ENCODE measurements around the gene TNFRSF13B.
"Not testable (repeated sequence)": the region's sequence is repeated elsewhere in the genome, so short reads cannot be mapped to it uniquely, and the experiment has no call there.

TNFRSF13B gene

DNA sequence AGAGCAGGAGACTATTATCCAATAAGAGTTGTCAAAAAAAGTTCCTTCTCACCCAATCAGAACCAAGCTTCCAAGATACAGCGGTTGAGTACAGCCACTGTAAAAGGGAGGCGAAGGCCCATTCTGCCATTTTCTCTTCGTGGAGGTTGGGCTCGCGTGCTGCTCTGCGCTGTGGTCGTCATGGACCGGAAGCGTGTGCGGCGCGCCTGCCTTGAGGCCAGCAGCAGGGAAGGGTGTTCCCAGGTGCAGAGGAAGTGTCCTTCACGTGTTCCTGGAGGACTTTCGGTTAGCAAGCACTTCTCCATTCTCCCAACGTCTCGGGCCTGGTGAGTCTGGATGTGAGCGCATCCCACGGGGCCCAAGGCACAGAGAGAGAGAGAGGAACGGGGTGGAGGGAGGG, 78.4 kb downstream of the TNFRSF13B start:
- CTCF ChIA-PET; H3K27ac ChIP-seq (ENCODE audit: insufficient read depth in 1 of 2, low read depth in 1 of 2, low read length in 2 of 2, poor library complexity in 1 of 2, severe bottlenecking in 2 of 2); H3K4me3 ChIP-seq (ENCODE audit: control insufficient read depth in 1 of 7, extremely low read depth in 1 of 7, insufficient read depth in 4 of 7, low read depth in 2 of 7, low read length in 6 of 7); H3K9me3 ChIP-seq (ENCODE audit: control extremely low read depth in 1 of 5, control insufficient read depth in 4 of 5, insufficient read depth in 2 of 5, low read depth in 1 of 5, low read length in 4 of 5); H3K27me3 ChIP-seq (replicated peaks in 2 of 5; ENCODE audit: control insufficient read depth in 4 of 5, insufficient read depth in 5 of 5, low read length in 4 of 5); POLR2A ChIA-PET; H3K4me1 ChIP-seq (ENCODE audit: control extremely low read depth in 1 of 4, control insufficient read depth in 4 of 4, insufficient read depth in 4 of 4, low read length in 3 of 4); H3K36me3 ChIP-seq (ENCODE audit: control insufficient read depth in 4 of 4, insufficient read depth in 4 of 4, low read length in 3 of 4); DNase-seq: not testable (repeated sequence)
- WGBS (ENCODE audit: insufficient coverage), result 97% methylated on average over 16 of the region's 19 CpGs

DNA sequence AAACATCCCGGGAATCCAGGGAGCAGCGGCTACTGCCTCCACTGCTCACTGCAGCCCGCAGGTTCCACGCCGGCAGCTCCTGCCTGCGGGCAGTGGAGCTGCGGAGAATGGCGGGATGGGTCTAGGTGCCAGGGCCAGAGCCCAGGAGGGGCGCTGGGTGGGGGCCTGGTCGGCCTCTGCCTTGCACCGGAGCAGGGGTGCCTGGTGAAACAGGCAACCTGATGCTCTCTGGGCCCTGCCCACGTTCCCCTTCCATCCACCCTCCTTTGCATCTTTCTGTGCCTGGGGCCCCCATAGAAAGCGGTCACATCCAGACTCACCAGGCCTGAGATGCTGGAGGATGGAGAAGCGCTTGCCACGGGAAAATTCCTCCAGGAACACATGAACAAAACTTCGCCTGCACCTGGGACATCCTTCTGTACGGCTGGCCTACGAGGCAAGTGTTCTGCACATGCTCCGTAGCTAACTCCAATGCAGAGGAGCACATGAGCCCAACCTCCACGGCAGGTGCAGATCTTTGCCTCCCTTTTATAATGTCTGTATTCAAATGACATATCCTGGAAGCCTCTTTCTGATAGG, 79.0 kb downstream of the TNFRSF13B start:
- CTCF ChIA-PET; DNase-seq; H3K9me3 ChIP-seq (ENCODE audit: control extremely low read depth in 1 of 5, control insufficient read depth in 4 of 5, insufficient read depth in 2 of 5, low read depth in 1 of 5, low read length in 4 of 5); H3K4me3 ChIP-seq (ENCODE audit: control insufficient read depth in 1 of 7, extremely low read depth in 1 of 7, insufficient read depth in 4 of 7, low read depth in 2 of 7, low read length in 6 of 7); H3K27me3 ChIP-seq (replicated peaks in 2 of 5; ENCODE audit: control insufficient read depth in 4 of 5, insufficient read depth in 5 of 5, low read length in 4 of 5); POLR2A ChIA-PET; H3K27ac ChIP-seq (ENCODE audit: insufficient read depth in 1 of 2, low read depth in 1 of 2, low read length in 2 of 2, poor library complexity in 1 of 2, severe bottlenecking in 2 of 2); H3K36me3 ChIP-seq (ENCODE audit: control insufficient read depth in 4 of 4, insufficient read depth in 4 of 4, low read length in 3 of 4); H3K4me1 ChIP-seq (ENCODE audit: control extremely low read depth in 1 of 4, control insufficient read depth in 4 of 4, insufficient read depth in 4 of 4, low read length in 3 of 4): not testable (repeated sequence)
- WGBS (ENCODE audit: insufficient coverage), result 98% methylated on average over 6 of the region's 20 CpGs

DNA sequence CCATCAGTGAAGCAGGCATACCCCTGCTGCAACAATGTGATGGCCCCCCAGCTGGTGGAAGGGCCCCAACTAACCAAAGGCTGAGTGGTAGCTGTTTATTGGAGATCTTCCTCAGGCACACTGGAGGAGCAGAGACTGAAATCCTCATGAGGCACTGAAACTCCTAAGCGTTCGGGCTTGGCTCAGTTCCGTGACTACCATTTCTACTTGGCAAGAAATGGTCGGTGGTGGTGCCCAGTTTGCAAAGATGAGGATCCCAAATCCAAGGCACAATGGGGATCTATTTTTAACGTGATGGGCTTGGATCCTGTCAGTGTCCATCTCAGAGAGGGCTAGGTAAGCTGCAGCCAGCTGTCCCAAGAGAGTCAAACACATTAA, 82.8 kb downstream of the TNFRSF13B start:
- Histone ChIP-seq H3K4me1 (ENCODE audit: control extremely low read depth in 1 of 4, control insufficient read depth in 4 of 4, insufficient read depth in 4 of 4, low read length in 3 of 4) (no peaks in the 10 kb centered on the region), H3K4me3 (ENCODE audit: control insufficient read depth in 1 of 7, extremely low read depth in 1 of 7, insufficient read depth in 4 of 7, low read depth in 2 of 7, low read length in 6 of 7) (no peak overlapping the region), H3K36me3 (ENCODE audit: control insufficient read depth in 4 of 4, insufficient read depth in 4 of 4, low read length in 3 of 4) (no peaks in the 10 kb centered on the region), H3K9me3 (ENCODE audit: control extremely low read depth in 1 of 5, control insufficient read depth in 4 of 5, insufficient read depth in 2 of 5, low read depth in 1 of 5, low read length in 4 of 5) (no peaks in the 10 kb centered on the region), H3K27me3 (replicated peaks in 2 of 5; ENCODE audit: control insufficient read depth in 4 of 5, insufficient read depth in 5 of 5, low read length in 4 of 5) (peaks cover 0 to 8% (median 0%) of the 10 kb centered on the region in 5 experiments), H3K27ac (ENCODE audit: insufficient read depth in 1 of 2, low read depth in 1 of 2, low read length in 2 of 2, poor library complexity in 1 of 2, severe bottlenecking in 2 of 2) (no peak overlapping the region)
- POLR2A ChIA-PET, result no interaction called here
- CTCF ChIA-PET, result no interaction called here
- WGBS (ENCODE audit: insufficient coverage), result 91% methylated on average over 5 of the region's 5 CpGs
- no peak for DNase-seq

Data from common myeloid progenitor, CD34-positive (primary cell).